ENCODE results near the gene MSLN. TPM values are rescaled to one million over a fixed set of nuclear protein-coding genes. Genes with fewer than 3 reads are reported as not detected.

MSLN gene
- total RNA-seq, 1 experiment from 2014 or later, result 0.73 TPM

DNA sequence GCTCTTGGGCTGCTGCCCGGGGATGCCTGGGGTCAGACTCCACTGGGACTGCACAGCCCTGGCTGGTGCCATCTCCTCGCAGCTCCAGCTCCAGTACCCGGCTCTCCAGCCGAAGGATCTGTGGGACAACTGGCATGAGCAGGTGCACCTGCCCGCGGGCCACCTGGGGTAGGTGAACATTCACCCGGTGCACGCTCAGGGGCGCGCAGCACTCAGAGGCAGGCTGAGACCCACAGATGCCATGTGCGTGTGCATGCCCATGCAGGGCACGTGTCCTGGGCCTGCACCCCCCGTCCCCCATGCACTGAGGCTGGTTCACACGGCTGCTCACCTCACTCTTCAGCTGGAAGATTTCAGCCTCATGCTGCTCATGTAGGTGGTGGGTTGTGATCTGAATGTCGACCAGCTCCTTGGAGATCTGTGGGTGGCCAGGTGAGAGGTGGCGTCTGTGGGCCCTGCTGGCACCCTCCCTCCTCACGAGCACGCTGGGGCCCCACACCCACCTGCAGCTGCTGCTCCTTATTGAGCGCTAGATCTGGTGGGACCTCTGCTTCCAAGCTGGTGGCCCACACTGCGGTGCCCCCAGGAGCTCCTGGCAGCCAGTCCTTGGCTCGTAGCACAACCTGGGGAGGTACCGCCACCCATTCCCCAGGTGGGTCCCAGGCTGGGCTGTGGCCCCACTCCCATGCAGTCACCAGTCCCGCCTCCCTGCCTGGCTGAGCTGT is 34.9 kb upstream of the MSLN start:
- DNase-seq (no peak), ATAC-seq (no peak)
- no peaks in the 10 kb centered on the region for H3K27me3 ChIP-seq (ENCODE audit: low read length)
- TF ChIP-seq EZH2phosphoT487 (IDR thresholded peaks at IDR 0.05; ENCODE audit: borderline replicate concordance, low read length), result no peak
- TF ChIP-seq, protein P1, sequence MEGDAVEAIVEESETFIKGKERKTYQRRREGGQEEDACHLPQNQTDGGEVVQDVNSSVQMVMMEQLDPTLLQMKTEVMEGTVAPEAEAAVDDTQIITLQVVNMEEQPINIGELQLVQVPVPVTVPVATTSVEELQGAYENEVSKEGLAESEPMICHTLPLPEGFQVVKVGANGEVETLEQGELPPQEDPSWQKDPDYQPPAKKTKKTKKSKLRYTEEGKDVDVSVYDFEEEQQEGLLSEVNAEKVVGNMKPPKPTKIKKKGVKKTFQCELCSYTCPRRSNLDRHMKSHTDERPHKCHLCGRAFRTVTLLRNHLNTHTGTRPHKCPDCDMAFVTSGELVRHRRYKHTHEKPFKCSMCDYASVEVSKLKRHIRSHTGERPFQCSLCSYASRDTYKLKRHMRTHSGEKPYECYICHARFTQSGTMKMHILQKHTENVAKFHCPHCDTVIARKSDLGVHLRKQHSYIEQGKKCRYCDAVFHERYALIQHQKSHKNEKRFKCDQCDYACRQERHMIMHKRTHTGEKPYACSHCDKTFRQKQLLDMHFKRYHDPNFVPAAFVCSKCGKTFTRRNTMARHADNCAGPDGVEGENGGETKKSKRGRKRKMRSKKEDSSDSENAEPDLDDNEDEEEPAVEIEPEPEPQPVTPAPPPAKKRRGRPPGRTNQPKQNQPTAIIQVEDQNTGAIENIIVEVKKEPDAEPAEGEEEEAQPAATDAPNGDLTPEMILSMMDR (conservative IDR thresholded peaks at IDR 0.05; ENCODE audit: low read depth, low read length), result no peak
- TF ChIP-seq EZH2 (IDR thresholded peaks at IDR 0.05; ENCODE audit: low read length, unreplicated experiment), result no peak
- no peaks in the 10 kb centered on the region for H3K36me3 ChIP-seq (ENCODE audit: low read depth, low read length)
- no peak overlapping the region for H3K9ac ChIP-seq (ENCODE audit: low read length)
- intact Hi-C loops (cut with micrococcal nuclease), result no loop called here
- H3K9me2 ChIP-seq (replicated peaks; ENCODE audit: low read length), result no peaks in the 10 kb centered on the region
- H3F3A ChIP-seq (ENCODE audit: low read length, unreplicated experiment), result peaks cover 3% of the 10 kb centered on the region
- POLR2A ChIA-PET (ENCODE audit: unreplicated experiment), result no interaction called here
- H3K27ac ChIP-seq (ENCODE audit: low read length), result no peak overlapping the region
- no TSS peak for BruUV-seq (replicated peaks)
- H3K4me1 ChIP-seq (ENCODE audit: insufficient read depth, low read length), result peaks cover 17% of the 10 kb centered on the region; the same call in 1 of the 2 replicates
- H3K4me3 ChIP-seq (ENCODE audit: low read length), result no peak overlapping the region
- no peak overlapping the region for H2AFZ ChIP-seq (ENCODE audit: low read length)
- CTCF ChIA-PET, result interaction anchor here (1.2 kb wide), 1 partner anchor 13 kb away, joined by 5 read pairs; no protein-coding TSS in a partner anchor
- no peaks in the 10 kb centered on the region for H3K9me3 ChIP-seq (ENCODE audit: low read length)
- no peaks in the 10 kb centered on the region for H4K20me1 ChIP-seq (ENCODE audit: low read length)
- H3K79me2 ChIP-seq (ENCODE audit: low read length), result 0 out of 2 replicates have a peak, but pooled peaks cover 9% of the 10 kb centered on the region
- H3K4me2 ChIP-seq (ENCODE audit: low read length), result no peak overlapping the region

DNA sequence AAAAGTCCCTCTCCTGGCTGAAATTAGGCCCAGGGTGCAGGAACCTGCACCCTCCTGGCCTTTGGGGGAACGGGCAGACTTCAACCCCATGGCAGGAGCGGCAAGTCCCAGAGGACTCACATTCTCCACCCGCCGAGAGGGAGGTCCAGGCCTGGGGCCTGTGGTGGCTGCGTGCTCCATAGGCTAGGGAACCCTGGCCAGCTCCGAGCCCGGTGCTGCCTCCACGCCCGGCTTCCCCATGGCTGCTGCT is 34.4 kb upstream of the MSLN start:
- ATAC-seq (no peak), DNase-seq (no peak)
- Histone ChIP-seq H2AFZ (ENCODE audit: low read length) (no peak overlapping the region), H3K4me2 (ENCODE audit: low read length) (peak overlapping the region; percentile 54; the same call in 1 of the 2 replicates), H3K36me3 (ENCODE audit: low read depth, low read length) (no peaks in the 10 kb centered on the region), H3K9ac (ENCODE audit: low read length) (no peak overlapping the region), H3K4me1 (ENCODE audit: insufficient read depth, low read length) (peaks cover 17% of the 10 kb centered on the region; the same call in 1 of the 2 replicates), H3K9me3 (ENCODE audit: low read length) (no peaks in the 10 kb centered on the region), H4K20me1 (ENCODE audit: low read length) (no peaks in the 10 kb centered on the region), H3F3A (ENCODE audit: low read length, unreplicated experiment) (peaks cover 3% of the 10 kb centered on the region), H3K27ac (ENCODE audit: low read length) (no peak overlapping the region), H3K27me3 (ENCODE audit: low read length) (no peaks in the 10 kb centered on the region), H3K9me2 (replicated peaks; ENCODE audit: low read length) (no peaks in the 10 kb centered on the region), H3K4me3 (ENCODE audit: low read length) (peak overlapping the region; percentile 38; the same call in 1 of the 2 replicates), H3K79me2 (ENCODE audit: low read length) (0 out of 2 replicates have a peak, but pooled peaks cover 9% of the 10 kb centered on the region)
- BruUV-seq (replicated peaks), result no TSS peak
- CTCF ChIA-PET, result interaction anchor here (0.7 to 1.2 kb wide), 2 partner anchors 12 to 14 kb away, joined by 3 to 5 read pairs; no protein-coding TSS in a partner anchor
- POLR2A ChIA-PET (ENCODE audit: unreplicated experiment), result no interaction called here
- TF ChIP-seq EZH2phosphoT487 (IDR thresholded peaks at IDR 0.05; ENCODE audit: borderline replicate concordance, low read length), result no peak
- TF ChIP-seq, protein P1 (conservative IDR thresholded peaks at IDR 0.05; ENCODE audit: low read depth, low read length), result no peak
- no peak for TF ChIP-seq EZH2 (IDR thresholded peaks at IDR 0.05; ENCODE audit: low read length, unreplicated experiment)
- intact Hi-C loops (cut with micrococcal nuclease), result no loop called here

All from PC-3 (cell line).